Stimulated activated CD4-positive, alpha-beta T cell treated with anti-CD3 and anti-CD28 coated beads, Interleukin-1b, Interleukin-23, amount 100 ng/mL, for 48 hours (primary cell): ENCODE data around the gene INSR.
"Not testable (repeated sequence)": the region's sequence is repeated elsewhere in the genome, so short reads cannot be mapped to it uniquely, and the experiment has no call there.

Source experiments
- DNase-seq: peaks from one replicate; pipeline ENCODE4 v3.0.0-alpha.2; 2020

The INSR gene

DNA sequence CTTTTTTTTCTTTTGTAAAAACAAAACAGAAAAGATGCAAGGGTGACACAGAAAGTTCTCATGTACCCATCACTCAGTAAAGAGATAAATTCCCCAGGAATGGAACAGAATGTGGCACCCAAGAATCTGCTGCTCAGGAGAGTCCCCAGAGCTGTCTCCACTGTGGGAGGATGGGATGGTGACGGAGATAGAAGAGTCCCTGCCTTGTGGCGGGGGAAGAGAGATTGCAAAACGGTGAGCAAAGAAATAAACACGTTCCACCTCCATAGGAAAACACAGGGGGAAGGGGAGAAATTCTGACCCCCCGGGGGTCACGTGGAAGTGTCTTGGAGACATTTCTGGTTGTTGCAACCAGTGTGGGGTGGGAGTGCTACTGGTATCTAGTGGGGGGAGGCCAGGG is 76.4 kb downstream of the INSR start:
- no peak for DNase-seq

DNA sequence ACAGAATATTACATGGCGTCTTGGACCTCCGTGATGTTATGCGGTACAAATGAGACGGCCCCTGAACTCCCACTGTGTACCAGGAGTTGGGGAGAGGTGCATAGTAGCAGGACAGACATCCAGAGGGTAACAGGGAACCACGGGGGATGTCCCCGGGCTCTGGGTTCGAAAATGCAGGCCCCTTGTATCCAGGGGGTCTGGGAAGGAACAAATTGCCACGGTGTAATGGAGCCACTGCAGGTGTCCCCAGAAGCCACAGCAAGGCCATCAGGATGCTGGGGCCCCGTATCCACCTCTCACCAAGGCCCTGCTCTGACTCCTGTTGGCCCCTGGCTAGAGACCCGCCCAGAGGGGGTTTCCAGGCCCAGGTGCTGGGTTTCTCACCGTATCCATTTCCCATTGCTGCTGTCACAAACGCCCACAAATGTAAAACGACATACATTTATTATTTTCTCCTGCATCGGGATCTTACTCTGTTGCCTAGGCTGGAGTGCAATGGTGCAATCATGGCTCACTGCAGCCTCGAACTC is 77.8 kb downstream of the INSR start:
- DNase-seq = peak; percentile 43

DNA sequence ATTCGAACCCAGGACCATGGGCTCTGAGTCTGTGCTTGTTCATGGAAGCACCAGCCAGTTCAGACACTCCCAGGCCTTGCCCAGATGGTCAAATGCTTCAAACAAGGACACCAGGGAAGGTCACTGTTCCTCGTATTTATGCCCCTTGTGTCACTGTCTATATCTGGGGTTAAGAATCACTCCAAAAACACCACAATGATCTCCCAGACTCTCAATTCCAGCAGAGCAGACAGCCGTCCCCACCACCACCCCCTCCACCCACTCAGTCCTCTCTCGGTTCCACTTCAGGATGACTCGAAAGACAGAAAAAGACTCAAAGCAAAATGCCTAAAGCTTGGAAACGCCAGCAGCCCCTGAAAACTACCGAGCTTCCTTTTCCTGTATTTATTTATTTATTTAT is 79.0 kb downstream of the INSR start:
- DNase-seq = no peak

DNA sequence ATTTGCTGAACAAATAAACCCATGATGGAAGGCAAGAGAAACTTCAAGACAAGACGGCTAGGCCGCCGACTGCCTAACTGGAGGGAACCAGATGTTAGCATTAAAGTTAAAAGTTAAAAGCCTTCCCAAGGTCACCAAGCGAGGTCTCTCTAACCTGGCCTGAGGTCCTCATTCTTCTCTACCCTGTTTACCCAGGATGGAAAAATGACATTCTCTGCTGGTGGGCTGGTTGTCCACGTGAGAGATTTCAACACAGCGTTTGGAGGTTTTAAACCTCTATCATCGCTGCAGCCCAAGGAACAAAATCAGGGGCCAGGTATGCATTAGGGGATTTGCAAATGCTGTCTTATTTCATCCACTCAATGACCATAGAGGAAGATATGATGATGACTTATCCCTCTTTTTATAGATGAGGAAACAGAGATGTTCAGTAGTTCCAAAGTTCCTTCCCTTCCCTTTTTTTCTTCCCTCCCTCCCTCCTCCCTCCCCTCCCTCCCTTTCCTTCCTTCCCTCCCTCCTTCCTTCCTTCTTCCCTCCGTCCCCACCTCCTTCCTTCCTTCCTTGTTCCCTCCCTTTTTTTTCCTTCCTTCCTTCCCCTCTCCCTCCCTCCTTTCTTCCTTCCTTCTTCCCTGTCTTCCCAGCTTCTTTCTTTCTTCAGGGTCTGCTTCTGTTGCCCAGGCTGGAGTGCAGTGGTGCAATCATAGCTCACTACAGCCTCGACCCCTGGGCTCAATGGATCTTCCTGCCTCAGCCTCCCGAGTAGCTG is 79.7 kb downstream of the INSR start:
- no peak for DNase-seq

DNA sequence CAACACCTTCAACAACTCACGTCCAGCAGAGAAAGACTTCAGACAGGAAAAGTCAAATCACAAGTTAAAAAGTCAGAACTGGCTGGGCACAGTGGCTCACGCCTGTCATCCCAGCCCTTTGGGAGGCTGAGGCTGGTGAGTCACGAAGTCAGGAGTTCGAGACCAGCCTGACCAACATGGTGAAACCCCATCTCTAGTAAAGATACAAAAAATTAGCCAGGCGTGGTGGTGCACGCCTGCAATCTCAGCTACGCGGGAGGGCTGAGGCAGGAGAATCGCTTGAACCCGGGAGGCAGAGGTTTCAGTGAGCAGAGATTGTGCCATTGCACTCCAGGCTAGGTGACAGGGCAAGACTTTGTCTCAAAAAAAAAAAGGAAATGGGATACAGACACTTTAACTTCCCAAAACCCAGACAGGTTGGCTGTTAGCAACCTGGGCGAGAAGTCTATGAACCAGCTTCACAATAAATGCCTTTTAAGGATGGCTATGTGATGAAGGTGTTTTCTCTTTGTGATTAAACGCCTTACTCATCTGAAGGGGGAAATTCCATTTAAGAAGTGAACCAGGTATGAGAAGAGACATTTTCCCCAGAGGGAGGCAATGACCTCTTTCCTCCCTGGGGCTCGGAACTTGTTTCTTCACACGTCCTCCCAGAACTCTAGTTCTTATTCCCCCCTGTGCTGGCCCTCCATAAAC is 80.4 kb downstream of the INSR start:
- DNase-seq = peak; percentile 44

DNA sequence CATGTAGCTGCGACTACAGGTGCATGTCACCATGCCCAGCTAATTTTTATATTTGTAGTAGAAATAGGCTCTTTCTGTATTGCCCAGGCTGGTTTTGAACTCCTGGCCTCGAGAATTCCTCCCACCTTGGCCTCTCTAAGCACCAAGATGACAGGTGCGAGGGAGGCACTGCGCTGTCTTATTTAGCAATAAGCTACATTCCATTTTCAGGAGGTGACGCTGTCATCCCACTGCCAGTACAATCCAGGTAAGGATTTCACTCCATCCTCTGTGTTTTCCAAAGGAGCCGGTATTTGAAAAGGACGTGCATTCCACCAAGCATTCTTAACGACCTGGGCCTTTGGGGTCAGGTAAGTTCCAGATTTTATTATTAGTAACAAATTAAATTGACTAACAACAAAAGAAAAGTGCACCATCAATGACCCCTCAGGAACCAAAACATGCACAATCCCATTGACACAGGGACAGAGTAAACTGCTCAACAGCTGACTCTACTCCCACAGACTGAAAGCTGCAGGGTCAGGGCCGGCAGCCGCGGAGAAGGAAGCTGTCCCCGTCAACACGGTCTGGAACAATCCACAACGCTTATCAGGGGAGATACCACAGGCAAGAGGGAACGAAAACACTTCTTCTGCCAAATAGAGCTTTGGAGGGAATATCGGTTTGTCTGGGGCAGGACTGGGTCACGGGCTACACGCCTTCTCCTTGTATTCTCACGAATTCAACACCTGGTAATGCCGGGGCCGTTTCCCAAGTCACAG is 82.8 kb downstream of the INSR start:
- no peak for DNase-seq

GRCh38 chr19:7210359-7210758 is 83.9 kb downstream of the INSR start:
- DNase-seq = no peak

DNA sequence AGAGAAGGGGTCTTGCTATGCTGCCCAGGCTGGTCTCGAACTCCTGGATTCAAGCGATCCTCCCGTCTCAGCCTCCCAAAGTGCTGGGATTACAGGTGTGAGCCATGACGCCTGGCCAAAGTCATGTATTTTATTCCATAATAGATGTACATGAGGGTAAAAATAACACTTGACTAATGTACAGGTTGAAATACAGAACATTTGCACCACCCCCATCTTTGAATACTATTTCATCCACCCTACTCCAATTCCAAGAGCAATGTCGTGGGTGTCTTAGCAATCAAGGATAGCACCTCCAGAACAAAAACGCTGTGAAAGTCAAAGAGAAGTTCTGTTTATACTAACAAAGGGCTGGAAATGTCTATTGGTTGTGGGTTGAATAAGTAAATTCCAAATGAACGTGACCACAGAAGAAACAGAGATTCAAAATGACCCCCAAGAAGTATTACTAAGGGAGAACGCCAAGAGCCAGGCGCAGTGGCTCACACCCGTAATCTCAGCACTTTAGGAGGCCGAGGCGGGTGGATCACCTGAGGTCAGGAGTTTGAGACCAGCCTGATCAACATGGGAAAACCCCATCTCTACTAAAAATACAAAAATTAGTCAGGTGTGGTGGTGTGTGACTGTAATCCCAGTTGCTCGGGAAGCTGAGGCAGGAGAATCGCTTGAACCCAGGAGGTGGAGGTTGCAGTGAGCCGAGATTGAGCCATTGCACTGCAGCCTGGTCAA is 84.5 kb downstream of the INSR start:
- DNase-seq = peak; percentile 26

DNA sequence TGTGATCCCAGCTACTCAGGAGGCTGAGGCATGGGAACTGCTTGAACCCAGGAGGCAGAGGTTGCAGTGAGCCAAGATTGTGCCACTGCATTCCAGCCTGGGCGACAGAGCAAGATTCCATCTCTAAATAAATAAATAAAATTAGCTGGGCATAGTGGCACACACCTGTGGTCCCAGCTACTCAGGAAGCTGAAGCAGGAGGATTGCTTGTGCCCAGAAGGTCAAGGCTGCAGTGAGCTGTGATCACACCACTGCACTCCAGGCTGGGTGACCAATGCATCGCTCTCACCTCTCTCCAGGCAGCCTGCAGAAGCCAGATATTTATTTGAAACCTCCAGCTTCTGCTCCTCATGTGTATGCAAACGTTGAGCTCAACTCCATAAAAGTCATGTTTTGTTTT is 85.2 kb downstream of the INSR start:
- not testable (repeated sequence) for DNase-seq

- no peak for DNase-seq
Observed at GRCh38 chr19:7203332-7203731, 90.9 kb downstream of the INSR start.

- DNase-seq = no peak
Observed at GRCh38 chr19:7202888-7203287, 91.3 kb downstream of the INSR start.

DNA sequence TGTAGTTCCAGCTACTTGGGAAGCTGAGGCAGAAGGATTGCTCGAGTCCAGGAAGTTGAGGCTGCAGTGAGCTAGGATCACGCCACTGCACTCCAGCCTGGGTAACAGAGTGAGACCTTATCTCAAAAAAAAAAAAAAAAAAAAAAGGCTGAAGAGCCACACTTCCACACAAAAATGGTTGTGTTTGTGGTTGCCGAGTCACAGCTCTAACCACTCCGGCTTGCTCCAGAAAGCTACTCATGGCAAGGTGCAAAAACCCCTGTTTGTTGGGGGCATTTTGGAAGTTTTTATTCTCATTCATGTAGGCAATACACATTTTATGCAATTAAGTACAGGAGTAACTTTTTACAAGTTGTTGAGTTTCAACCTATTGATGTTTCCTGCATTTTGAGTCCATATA is 93.5 kb downstream of the INSR start:
- DNase-seq = peak; percentile 38

DNA sequence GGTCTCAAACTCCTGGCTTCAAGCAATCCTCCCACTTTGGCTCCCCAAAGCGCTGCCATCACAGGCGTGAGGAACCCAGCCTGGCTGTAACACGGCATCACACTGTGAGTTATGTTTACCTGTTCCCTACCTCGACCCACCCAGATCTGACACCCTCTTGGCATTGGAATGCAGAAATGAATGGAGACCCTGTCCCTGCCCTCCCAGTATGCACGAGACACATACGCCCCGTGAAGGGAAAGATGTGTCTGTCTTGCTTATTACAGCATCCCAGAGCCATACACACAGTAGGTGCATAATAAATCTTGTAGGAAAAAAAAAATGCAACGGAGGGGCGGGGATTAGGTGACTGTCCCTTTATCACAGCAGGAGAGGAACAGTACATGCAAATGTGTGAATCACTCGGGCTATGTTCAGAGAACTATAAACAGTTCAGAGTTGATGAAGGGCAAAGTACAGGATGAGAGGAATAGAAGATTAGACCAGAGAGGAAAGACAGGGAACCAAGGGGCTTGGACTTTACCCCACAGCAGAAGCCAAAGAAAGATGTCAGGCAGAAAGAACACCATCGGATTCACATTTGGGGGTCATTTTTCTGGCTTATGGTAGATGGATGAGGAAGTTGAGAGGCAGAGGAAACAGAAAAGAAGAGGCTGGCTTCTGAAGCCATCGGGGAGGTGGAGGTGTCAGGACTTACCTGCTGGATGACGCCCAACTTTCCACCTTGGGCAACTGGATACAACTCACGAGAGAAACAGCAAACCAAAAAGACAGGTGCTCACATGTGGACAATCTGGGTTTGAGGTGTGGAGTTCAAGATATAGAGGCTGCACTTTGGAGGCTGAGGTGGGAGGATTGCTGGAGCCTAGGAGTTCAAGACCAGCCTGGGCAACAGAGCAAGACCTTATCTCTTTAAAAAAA is 94.3 kb downstream of the INSR start:
- no peak for DNase-seq

DNA sequence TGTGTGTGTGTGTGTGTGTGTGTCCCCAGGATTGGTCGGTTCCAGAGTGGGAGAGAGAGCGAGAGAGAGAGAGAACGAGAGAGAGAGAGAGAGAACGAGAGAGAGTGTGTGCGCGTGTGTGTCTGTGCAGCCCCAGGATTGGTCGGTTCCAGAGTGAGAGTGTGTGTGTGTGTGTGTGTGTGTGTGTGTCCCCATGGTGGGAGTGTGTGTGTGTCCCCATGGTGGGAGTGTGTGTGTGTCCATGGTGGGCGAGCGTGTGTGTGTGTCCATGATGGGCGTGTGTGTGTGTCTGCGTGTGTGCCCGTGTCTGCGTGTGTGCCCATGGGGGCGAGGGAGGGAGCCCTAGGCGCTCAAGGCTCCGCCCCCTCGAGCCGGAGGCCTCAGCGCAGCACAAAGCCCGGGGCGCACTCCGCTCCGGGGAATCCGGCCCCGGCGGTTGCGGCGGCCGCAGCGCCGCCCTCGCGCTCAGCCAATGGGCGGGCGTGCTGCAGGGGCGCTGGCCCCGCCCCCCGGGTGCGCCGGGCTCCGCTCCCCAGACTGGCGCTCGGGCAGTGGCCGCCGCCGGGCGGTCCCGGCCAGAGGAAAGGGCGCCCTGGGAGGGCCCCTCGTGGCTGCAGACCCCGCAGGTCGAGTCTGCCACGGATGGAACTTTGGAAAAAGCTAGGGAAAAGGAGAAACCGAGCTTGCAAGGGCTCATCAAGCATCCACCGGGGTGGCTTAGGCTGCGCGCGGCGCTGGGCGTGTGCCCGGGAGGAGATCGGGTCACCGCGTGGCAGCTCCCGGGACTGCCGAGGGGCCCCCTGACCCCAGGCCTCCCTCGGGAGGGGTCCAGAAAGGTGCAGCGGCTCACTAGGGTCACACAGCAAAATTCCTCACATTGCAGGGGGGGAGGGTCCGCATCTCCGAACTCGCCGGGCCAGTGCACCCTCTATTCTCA is 96.2 kb downstream of the INSR start:
- peak; percentile 91 for DNase-seq

GRCh38 chr19:7197119-7197759 is 97.0 kb downstream of the INSR start:
- DNase-seq = peak; percentile 95

DNA sequence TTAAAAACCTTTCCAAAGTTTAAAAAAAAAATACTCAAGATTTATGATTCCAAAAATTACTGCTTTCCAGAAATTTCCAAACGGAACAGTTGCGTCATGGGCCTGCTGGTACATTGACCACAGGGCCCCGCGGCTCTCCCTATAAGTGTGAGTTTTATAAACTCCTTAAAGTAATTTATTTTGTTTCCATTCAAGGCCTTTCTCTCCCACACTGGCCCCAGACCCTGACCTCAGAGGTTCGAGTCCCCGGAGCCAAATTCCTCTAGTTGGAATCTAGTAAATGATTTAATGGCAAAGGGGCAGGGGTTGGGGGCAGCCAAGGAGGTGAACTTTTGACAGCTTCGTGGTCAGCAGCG is 97.5 kb downstream of the INSR start:
- no peak for DNase-seq

DNA sequence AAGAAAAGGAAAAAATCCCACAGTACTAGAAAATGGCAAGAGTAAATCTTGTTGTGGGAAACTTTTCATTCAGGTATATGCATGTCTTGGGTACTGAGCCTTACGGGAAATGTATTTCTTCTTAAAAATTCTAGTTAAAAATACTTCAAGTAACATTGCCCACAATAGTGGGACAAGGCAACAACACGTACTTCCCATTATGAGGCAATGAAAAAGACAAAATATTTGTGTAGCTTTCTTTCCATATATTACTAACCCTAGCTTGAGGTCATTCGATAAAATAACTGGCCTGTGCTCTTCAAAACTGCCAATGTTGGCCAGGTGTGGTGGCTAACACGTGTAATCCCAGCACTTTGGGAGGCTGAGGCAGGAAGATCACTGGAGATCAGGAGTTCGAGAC is 99.2 kb downstream of the INSR start:
- no peak for DNase-seq

GRCh38 chr19:7194566-7194965 is 99.6 kb downstream of the INSR start:
- DNase-seq = no peak

DNA sequence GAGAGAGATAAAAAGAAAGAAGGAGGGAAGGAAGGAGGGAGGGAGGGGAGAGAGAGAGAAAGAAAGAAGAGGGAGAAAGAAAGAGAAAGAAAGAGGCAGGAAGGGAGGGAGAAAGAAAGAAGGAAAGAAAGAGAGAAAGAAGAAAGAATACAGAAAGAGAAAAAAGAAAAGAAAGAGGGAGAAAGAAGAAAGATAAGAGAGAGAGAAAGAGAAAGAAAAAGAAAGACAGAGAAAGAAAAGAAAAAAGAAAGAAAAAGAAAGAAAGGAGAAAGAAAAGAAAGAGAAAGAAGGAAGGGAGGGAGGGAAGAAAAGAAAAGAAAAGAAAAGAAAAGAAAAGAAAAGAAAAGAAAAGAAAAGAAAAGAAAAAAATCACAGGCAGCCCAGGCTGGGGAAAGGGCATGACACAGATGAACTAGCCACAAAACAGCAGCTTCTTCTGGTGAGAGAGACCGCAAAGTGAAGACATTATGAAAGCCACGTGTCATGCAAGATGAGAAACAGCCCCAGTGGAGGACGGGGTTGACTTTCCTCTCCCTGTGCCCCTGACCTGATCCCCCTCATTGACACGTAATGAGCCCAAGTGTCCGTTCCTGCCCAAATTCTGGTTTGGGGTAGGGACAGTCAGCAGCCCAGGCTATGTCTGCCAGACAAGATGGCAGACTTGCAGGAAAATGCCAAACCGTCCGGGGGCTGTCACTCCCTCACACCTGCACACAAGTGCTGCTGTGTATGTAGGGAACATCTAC is 102.1 kb downstream of the INSR start:
- DNase-seq = peak; percentile 38
